ENCODE measurements around the gene MOGAT1.

The MOGAT1 gene

GRCh38 chr2:222751821-222752719, 80.6 kb downstream of the MOGAT1 start:
- no peak for TF ChIP-seq CTCF (IDR thresholded peaks at IDR 0.05)

DNA sequence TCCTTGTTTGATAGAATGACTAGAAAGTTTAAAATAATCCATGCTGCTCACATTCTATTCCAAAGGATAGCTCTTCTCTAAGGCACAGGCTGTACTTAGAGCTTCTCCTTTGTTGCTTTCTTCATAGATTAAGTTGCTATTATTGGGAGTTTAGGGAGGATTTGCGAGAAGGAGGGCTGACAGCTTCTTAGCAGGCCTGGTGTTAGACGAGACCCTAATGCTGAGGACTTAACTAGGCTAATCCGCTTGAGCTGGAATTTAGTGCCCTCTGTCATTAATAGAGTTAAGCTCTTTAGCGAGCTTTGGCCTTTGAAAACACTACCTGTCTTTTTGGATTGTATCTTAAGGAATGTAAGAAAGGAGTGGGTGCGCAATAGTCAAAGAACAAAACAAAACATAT, 81.3 kb downstream of the MOGAT1 start:
- no peak for TF ChIP-seq CTCF (IDR thresholded peaks at IDR 0.05)

GRCh38 chr2:222753251-222753824, 81.9 kb downstream of the MOGAT1 start:
- TF ChIP-seq CTCF (IDR thresholded peaks at IDR 0.05) = no peak

GRCh38 chr2:222754324-222754930, 83.0 kb downstream of the MOGAT1 start:
- no peak for TF ChIP-seq CTCF (IDR thresholded peaks at IDR 0.05)

- TF ChIP-seq CTCF (IDR thresholded peaks at IDR 0.05) = no peak
These were observed 84.9 kb downstream of the MOGAT1 start for GRCh38 chr2:222756362-222756831.

DNA sequence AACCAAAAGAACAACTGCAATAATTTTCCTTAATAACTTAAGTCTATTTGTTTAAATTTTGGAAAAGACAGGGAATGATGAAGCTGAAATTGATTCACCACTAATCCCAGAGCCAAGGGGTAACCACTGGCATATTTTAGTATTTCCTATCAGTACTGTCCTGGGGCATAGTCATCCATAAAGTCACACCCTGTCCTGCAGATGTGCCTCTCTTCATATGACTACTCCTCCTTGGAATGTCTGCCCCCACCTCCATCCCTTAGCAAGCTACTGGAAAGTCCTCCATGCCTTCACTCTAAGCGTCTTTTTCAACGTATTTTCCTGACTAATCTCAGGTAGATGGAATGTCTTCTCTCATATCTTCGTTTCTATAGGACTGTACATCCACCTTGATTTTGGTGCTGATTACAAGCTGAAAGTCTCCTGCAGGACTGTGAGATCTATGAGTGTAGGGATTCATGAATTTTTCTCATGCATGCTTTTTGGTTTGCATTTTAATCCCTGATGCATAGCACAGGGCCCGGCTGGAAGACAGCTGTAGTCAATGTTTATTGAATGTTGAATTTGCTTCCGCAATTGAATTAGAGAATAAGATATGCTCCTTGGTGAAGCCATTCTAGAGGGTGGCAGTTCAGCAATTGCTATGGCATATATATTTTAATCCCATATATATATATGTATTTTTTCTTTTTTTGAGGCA, 85.6 kb downstream of the MOGAT1 start:
- TF ChIP-seq CTCF (IDR thresholded peaks at IDR 0.05) = no peak

Measured in LNCAP (cell line).